NCI-H1436 (cell line): ENCODE data around the gene VILL.
"Not testable (repeated sequence)": the region's sequence is repeated elsewhere in the genome, so short reads cannot be mapped to it uniquely, and the experiment has no call there.

Source experiments
- DNase-seq: peaks from one replicate; lab custom pipeline; 2025; lab: John Stamatoyannopoulos, UW

The VILL gene

DNA sequence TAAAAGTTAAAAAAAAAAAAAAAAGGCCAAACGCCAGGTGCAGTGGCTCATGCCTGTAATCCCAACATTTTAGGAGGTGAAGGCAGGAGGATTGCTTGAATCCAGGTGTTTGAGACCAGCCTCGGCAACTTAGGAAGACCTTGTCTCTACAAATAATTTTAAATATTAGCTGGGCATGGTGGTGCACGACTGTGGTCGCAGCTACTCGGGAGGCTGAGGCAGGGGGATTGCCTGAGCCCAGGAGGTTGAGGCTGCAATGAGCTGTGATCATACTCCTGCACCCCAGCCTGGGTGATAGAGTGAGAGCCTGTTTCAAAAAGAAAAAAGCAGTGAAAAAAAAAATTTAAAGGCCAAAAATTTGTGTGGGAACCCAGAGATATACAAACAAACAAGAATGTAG is 45.7 kb downstream of the VILL start:
- DNase-seq, result no peak

DNA sequence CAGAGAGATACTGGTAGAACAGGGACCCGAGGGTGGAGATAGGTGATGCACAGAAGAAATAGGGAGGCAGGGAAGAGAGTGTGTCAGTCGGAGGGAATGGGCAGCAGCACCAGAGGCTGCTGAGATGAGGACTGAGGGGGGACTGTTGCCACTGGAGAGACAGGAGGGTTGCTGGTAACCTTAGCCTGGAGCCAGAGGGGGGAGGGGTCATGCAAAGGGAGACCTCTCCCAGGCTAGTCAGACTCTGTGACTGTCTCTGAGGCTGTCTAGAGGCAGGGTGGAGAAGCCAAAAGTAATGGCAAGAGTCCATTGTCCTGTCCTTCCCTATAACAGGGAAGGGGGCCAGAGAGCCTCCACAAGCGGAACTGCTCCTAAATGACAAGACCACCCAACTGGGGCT is 46.3 kb downstream of the VILL start:
- no peak for DNase-seq

DNA sequence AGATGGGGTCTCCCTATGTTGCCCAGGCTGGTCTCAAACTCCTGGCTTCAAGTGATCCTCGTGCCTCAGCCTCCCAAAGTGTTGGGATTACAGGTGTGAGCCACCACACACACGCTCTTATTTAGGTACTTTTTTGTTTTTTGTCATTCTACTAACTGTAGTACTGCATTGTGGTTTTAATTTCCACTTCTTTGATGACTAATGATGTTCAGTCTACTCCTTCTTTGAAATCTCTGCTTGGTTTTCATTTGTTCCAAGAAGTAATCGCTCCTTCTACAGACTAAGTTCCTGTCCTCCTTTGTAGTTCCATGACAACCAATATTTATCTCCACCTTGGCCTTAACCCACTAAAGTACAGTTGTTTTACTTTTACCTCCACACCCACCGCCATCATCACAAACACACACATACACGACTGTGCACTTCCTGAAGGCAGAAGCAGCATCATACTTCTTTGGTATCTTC is 47.9 kb downstream of the VILL start:
- no peak for DNase-seq

DNA sequence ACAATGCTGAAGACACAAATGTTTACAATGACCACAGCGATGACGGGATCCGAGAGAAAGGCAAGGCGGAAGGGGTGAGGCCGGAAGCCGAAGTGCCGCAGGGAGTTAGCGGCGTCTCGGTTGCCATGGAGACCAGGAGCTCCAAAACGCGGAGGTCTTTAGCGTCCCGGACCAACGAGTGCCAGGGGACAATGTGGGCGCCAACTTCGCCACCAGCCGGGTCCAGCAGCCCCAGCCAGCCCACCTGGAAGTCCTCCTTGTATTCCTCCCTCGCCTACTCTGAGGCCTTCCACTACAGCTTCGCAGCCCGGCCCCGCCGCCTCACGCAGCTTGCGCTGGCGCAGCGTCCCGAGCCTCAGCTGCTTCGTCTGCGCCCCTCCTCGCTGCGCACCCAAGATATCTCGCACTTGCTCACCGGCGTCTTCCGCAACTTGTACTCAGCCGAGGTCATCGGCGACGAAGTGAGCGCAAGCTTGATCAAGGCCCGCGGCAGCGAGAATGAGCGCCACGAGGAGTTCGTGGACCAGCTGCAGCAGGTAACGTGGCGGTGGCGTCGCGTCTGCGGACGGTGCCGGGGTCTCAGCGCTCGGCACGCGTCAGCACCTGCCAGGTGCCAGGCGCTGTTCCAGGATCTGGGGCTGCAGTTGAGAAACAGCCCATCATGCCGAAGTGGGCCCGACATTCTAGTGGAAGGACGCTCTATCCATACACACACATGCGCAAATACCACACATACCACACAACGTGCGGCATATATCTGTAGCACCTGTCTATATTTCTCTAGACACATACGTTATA is 48.7 kb downstream of the VILL start, which contains the start of gene DLEC1:
DLEC1 (plus strand) TSS at position 108 of the 798 bp plus-strand sequence; CDS start at position 126, 18 bp downstream.
- DNase-seq, result peak; percentile 27

- no peak for DNase-seq
Observed at GRCh38 chr3:38039899-38040261, 49.3 kb downstream of the VILL start.

GRCh38 chr3:38040401-38040800 is 49.8 kb downstream of the VILL start:
- DNase-seq, result no peak

DNA sequence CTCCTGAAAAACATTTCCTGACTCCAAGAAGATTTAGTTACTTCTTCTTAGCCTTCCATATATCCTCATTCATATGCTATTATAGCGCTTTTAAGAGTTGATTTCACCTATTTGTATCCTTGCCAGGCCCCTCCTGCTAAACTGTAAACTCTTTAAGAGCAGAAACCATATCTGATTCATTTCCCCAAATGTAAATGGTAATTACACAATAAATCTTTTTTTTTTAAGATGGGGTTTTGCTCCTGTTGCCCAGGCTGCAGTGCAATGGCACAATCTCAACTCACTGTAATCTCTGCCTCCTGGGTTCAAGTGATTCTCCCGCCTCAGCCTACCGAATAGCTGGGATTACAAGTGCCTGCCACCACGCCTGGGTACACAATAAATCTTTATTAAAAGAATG is 52.9 kb downstream of the VILL start:
- DNase-seq, result no peak

DNA sequence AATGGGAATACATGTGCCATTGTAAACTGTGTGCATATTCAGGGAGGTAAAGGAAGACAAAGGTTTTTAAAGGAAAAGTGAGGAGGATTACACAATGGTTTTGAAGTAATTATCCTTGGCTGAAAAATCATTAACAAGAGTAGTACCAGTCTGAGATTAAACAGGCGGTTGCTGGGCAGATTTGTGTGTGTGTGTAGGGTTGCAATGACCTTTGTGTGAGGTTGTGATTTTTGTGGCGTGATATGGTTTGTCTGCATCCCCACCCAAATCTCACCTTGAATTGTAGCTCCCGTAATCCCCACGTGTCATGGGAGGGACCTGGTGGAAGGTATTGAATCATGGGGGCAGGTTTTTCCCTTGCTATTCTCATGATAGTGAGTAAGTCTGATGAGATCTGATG is 55.4 kb downstream of the VILL start:
- no peak for DNase-seq

GRCh38 chr3:38046821-38047220 is 56.2 kb downstream of the VILL start:
- no peak for DNase-seq

DNA sequence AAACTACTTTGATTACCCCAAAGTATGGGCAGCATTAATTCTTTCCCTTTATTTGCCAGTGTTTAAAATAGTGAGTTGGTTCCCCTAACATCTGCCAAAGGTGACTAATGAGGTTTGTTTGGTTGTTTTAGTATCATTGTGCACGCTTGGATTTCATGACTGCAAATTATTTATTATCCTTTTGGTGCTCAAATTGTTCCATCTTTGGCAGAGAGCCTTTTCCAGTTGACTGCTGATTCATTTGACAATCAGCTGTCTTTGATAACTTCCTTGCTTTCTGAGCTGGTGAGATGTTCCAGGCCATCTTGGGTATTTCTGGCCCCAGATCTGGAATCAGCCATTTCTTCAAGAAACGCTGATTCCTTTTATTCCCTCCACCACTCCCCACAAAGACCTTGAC is 57.3 kb downstream of the VILL start:
- no peak for DNase-seq

GRCh38 chr3:38049358-38050126 is 59.0 kb downstream of the VILL start:
- no peak for DNase-seq

DNA sequence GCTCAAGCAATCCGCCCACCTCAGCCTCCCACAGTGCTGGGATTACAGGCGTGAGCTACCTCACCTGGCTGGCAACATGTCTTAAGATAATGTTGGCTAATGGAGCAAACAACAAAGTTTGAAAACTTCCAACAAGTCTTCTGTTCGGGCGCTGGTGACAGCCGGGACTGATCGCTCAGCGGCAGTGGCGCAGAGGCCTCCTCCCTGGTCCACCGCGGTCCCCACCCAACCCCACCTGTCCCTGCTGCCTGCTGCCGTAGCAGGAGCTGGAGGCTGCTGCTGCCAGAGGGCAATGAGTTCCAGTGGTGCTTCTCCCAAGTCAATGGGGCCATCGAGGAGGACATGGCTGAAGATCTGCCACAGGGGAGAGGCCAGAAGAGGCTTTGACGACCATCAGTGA is 60.5 kb downstream of the VILL start:
- no peak for DNase-seq

- not testable (repeated sequence) for DNase-seq
Observed at GRCh38 chr3:38053286-38053685, 62.7 kb downstream of the VILL start.

GRCh38 chr3:38053813-38054498 is 63.4 kb downstream of the VILL start:
- not testable (repeated sequence) for DNase-seq

- DNase-seq, result no peak
Observed at GRCh38 chr3:38054499-38055001, 64.0 kb downstream of the VILL start.
